ENCODE measurements around the gene ACADM. TPM values are rescaled to one million over a fixed set of nuclear protein-coding genes. Genes with fewer than 3 reads are reported as not detected.

The ACADM gene
- polyA plus RNA-seq (2012; rRNA removed): 18.6 and 25.9 TPM in 2 replicates
- 29.3 and 45.8 TPM in 2 replicates for polyA plus RNA-seq (2012; cell fraction: cytosol; rRNA removed)
- polyA plus RNA-seq (2012; cell fraction: nucleus; rRNA removed): 10.8 and 23.0 TPM in 2 replicates

DNA sequence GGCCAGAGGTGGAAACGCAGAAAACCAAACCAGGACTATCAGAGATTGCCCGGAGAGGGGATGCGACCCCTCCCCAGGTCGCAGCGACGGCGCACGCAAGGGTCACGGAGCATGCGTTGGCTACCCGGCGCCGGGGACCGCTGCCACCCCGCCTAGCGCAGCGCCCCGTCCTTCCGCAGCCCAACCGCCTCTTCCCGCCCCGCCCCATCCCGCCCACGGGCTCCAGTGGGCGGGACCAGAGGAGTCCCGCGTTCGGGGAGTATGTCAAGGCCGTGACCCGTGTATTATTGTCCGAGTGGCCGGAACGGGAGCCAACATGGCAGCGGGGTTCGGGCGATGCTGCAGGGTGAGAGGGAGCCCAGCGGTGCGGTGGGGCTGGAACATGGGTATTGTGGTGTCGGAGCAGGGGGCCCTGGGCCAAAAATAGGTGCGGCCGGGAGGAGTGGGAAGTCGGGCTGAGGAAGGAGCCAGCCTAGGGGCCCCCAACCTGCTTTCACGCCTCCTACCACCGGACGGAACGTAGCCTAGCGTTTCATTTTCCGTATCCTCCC, at the start of gene ACADM:
Gene ACADM, plus strand, starts transcription at position 238 of the 551 bp plus-strand sequence. Its CDS starts 79 bp downstream, at position 317.
- H3K27ac ChIP-seq (ENCODE audit: low read depth in 2 of 2, low read length in 1 of 2): peak within 1 kb of the TSS; percentile 81 to 97
- DNase-seq: peak; percentile 95
- ChIA-PET POLR2A (interaction anchor here (0.9 to 1.3 kb wide), 2 partner anchors 61 kb away, joined by 3 to 7 read pairs; partner anchors contain the start of gene RABGGTB), CTCF (no interaction called here)
- H3K27me3 ChIP-seq (ENCODE audit: insufficient read depth): no peaks in the 10 kb centered on the region
- H3K9me2 ChIP-seq: no peaks in the 10 kb centered on the region
- peak within 1 kb of the TSS; percentile 94 to 96 for H3K4me3 ChIP-seq (ENCODE audit: low read depth in 2 of 2, low read length in 1 of 2)
- WGBS (ENCODE audit: low lambda C conversion rate): 1% methylated on average over 27 of the region's 48 CpGs
- TF ChIP-seq RXRA (IDR thresholded peaks at IDR 0.05; ENCODE audit: borderline replicate concordance, low read depth): 0 out of 2 replicates have a peak, but pooled peaks have one; percentile 27
- TF ChIP-seq NRF1 (IDR thresholded peaks at IDR 0.05; ENCODE audit: low read depth, low read length): peak; percentile 77
- TF ChIP-seq YY1 (IDR thresholded peaks at IDR 0.05; ENCODE audit: low read depth): peak; percentile 75
- 0 out of 2 replicates have a peak, but pooled peaks have one; percentile 40 for TF ChIP-seq ELF1 (IDR thresholded peaks at IDR 0.05)
- peak; percentile 84 for TF ChIP-seq POLR2AphosphoS5 (IDR thresholded peaks at IDR 0.05; ENCODE audit: low read depth, low read length)
- TF ChIP-seq, protein P1, sequence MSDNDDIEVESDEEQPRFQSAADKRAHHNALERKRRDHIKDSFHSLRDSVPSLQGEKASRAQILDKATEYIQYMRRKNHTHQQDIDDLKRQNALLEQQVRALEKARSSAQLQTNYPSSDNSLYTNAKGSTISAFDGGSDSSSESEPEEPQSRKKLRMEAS (IDR thresholded peaks at IDR 0.05; ENCODE audit: low read depth): 0 out of 2 replicates have a peak, but pooled peaks have one; percentile 3
- peak; percentile 23 for TF ChIP-seq GABPA (IDR thresholded peaks at IDR 0.05; ENCODE audit: low read depth)
- TF ChIP-seq TCF12 (IDR thresholded peaks at IDR 0.05): no peak; the same call in 1 of the 2 replicates
- TF ChIP-seq TAF1 (IDR thresholded peaks at IDR 0.05; ENCODE audit: borderline replicate concordance, low read depth, low read length): peak; percentile 86
- TF ChIP-seq MXI1 (IDR thresholded peaks at IDR 0.05; ENCODE audit: low read depth, low read length): peak; percentile 73; the same call in 1 of the 2 replicates
- TF ChIP-seq SIN3A (IDR thresholded peaks at IDR 0.05; ENCODE audit: borderline replicate concordance, low read depth, low read length): peak; percentile 62; the same call in 1 of the 2 replicates
- TF ChIP-seq, protein P2, sequence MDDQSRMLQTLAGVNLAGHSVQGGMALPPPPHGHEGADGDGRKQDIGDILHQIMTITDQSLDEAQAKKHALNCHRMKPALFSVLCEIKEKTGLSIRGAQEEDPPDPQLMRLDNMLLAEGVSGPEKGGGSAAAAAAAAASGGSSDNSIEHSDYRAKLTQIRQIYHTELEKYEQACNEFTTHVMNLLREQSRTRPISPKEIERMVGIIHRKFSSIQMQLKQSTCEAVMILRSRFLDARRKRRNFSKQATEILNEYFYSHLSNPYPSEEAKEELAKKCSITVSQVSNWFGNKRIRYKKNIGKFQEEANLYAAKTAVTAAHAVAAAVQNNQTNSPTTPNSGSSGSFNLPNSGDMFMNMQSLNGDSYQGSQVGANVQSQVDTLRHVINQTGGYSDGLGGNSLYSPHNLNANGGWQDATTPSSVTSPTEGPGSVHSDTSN (IDR thresholded peaks at IDR 0.05): peak; percentile 33; the same call in 1 of the 2 replicates
- TF ChIP-seq FOXJ3 (CRISPR knock-in tag; IDR thresholded peaks at IDR 0.05): no peak
- no peak for TF ChIP-seq FOXM1 (IDR thresholded peaks at IDR 0.05; ENCODE audit: low read depth)
- TF ChIP-seq SMC3 (IDR thresholded peaks at IDR 0.05; ENCODE audit: low read depth, low read length): 0 out of 2 replicates have a peak, but pooled peaks have one; percentile 16
- TF ChIP-seq, protein P3, sequence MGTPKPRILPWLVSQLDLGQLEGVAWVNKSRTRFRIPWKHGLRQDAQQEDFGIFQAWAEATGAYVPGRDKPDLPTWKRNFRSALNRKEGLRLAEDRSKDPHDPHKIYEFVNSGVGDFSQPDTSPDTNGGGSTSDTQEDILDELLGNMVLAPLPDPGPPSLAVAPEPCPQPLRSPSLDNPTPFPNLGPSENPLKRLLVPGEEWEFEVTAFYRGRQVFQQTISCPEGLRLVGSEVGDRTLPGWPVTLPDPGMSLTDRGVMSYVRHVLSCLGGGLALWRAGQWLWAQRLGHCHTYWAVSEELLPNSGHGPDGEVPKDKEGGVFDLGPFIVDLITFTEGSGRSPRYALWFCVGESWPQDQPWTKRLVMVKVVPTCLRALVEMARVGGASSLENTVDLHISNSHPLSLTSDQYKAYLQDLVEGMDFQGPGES (IDR thresholded peaks at IDR 0.05; ENCODE audit: low read depth, low read length): no peak
- peak; percentile 32; the same call in 1 of the 2 replicates for TF ChIP-seq NFIC (IDR thresholded peaks at IDR 0.05; ENCODE audit: borderline replicate concordance)
- H3K4me2 ChIP-seq: peak within 1 kb of the TSS; percentile 80
- H3F3A ChIP-seq (replicated peaks; ENCODE audit: insufficient read depth): peaks cover 2% of the 10 kb centered on the region
- peak within 1 kb of the TSS; percentile 85 for H2AFZ ChIP-seq (ENCODE audit: low read depth)
- H3K9ac ChIP-seq: peak within 1 kb of the TSS; percentile 83
- no peaks in the 10 kb centered on the region; the same call in 1 of the 2 replicates for H4K20me1 ChIP-seq (ENCODE audit: insufficient read depth)
- peaks cover 0 to 8% of the 10 kb centered on the region in 2 experiments; a peak in 3 of 4 replicates for H3K4me1 ChIP-seq (ENCODE audit: control insufficient read depth in 1 of 2, insufficient read depth in 2 of 2, low read depth in 1 of 2, low read length in 1 of 2)
- H3K79me2 ChIP-seq (ENCODE audit: insufficient read depth): peaks cover 50% of the 10 kb centered on the region
- no peaks in the 10 kb centered on the region for H3K9me3 ChIP-seq
- H3K36me3 ChIP-seq (replicated peaks in 1 of 2; ENCODE audit: control insufficient read depth in 1 of 2, insufficient read depth in 2 of 2, low read length in 1 of 2): peaks cover 0 to 9% of the 10 kb centered on the region in 2 experiments
